Activated CD8-positive, alpha-beta memory T cell treated with anti-CD3 and anti-CD28 coated beads, Interleukin-2, amount 50 U/mL, for 48 hours (primary cell): Measurements from ENCODE around the gene CLEC18C.
"Not testable (repeated sequence)": the region's sequence is repeated elsewhere in the genome, so short reads cannot be mapped to it uniquely, and the experiment has no call there.

Experiments used
- DNase-seq: peaks from one replicate; pipeline ENCODE4 v3.0.0-alpha.2; 2020

CLEC18C gene

GRCh38 chr16:70159355-70160348 lies 13.9 kb upstream of the CLEC18C start:
- no peak for DNase-seq

- no peak for DNase-seq
These were observed 13.2 kb upstream of the CLEC18C start for GRCh38 chr16:70160388-70160787.

- no peak for DNase-seq
These were observed 12.8 kb upstream of the CLEC18C start for GRCh38 chr16:70160821-70161220.

GRCh38 chr16:70161350-70161749 lies 12.2 kb upstream of the CLEC18C start:
- no peak for DNase-seq

- no peak for DNase-seq
These were observed 11.5 kb upstream of the CLEC18C start for GRCh38 chr16:70162041-70162451.

GRCh38 chr16:70163596-70163995 lies 10.0 kb upstream of the CLEC18C start:
- DNase-seq: no peak

- DNase-seq: not testable (repeated sequence)
These were observed 6.9 kb upstream of the CLEC18C start for GRCh38 chr16:70166688-70167087.

- not testable (repeated sequence) for DNase-seq
These were observed 329 bp downstream of the CLEC18C start for GRCh38 chr16:70173916-70174315.

- DNase-seq: not testable (repeated sequence)
These were observed 873 bp downstream of the CLEC18C start for GRCh38 chr16:70174387-70174932.

- not testable (repeated sequence) for DNase-seq
These were observed 14.4 kb downstream of the CLEC18C start for GRCh38 chr16:70187858-70188607.

GRCh38 chr16:70188608-70188915 lies 15.0 kb downstream of the CLEC18C start:
- DNase-seq: not testable (repeated sequence)

- DNase-seq: not testable (repeated sequence)
These were observed 17.0 kb downstream of the CLEC18C start for GRCh38 chr16:70190574-70190973.

- not testable (repeated sequence) for DNase-seq
These were observed 23.2 kb downstream of the CLEC18C start for GRCh38 chr16:70196683-70197300.

- DNase-seq: not testable (repeated sequence)
These were observed 24.0 kb downstream of the CLEC18C start for GRCh38 chr16:70197611-70198010.

- not testable (repeated sequence) for DNase-seq
These were observed 24.6 kb downstream of the CLEC18C start for GRCh38 chr16:70198230-70198629.

- not testable (repeated sequence) for DNase-seq
These were observed 25.1 kb downstream of the CLEC18C start for GRCh38 chr16:70198666-70199065.

GRCh38 chr16:70199170-70199569 lies 25.6 kb downstream of the CLEC18C start:
- DNase-seq: not testable (repeated sequence)

- not testable (repeated sequence) for DNase-seq
These were observed 26.5 kb downstream of the CLEC18C start for GRCh38 chr16:70200063-70200462.

- DNase-seq: not testable (repeated sequence)
These were observed 29.9 kb downstream of the CLEC18C start for GRCh38 chr16:70203508-70203907.

- DNase-seq: not testable (repeated sequence)
These were observed 30.4 kb downstream of the CLEC18C start for GRCh38 chr16:70204010-70204409.

- not testable (repeated sequence) for DNase-seq
These were observed 31.2 kb downstream of the CLEC18C start for GRCh38 chr16:70204668-70205405.

GRCh38 chr16:70206382-70206781 lies 32.8 kb downstream of the CLEC18C start:
- DNase-seq: not testable (repeated sequence)
